ENCODE results near the gene CAMK2G. TPM values are rescaled to one million over a fixed set of nuclear protein-coding genes. Genes with fewer than 3 reads are reported as not detected.
A peak's percentile ranks its signal among the peaks of the same experiment; 100 is the strongest.

The CAMK2G gene
- total and polyA plus RNA-seq, 11 donors, result 8.0 to 18.6 (median 14.5) TPM

DNA sequence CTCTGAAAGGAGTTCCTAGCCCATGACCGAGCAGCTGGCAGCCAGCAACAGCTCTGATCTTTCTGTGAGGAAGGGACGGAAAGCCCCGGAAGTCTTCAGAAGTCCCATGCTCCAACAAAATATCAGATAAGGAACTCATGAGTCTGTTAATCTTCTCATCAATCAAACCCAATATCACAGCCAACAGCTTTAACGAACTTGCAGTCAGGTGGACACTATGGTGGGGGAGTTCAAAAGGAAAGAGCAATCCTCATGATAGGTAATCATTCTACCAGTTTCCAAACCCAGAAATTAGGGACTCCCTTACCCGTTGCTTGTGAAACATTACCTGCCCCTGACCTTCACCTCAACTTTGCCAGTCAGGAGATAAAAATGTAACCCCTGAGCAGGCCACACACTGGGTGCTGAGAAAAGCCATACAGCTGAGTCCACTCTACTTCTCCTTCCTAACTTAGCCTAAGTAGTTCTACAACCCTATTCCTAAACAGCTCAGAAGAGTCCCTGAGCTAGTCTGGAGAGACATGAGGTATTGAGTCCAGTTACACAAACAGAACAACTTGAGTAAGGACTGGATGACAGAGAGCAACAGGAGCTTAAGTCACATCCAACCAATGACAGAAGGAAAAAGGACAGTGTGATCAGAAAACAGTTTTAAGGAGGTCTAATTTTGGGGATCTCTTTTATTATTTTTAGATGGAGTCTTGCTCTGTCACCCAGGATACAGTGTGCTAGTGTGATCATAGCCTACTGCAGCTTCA, 65.1 kb downstream of the CAMK2G start:
- Histone ChIP-seq H3K4me1 (peaks cover 0 to 57% (median 16%) of the 10 kb centered on the region in 12 donors), H3K4me3 (peak overlapping the region in 1 of 12 donors; percentile 9), H3K27ac (peak overlapping the region in 1 of 12 donors; percentile 97), H3K36me3 (peaks cover 0 to 64% (median 49%) of the 10 kb centered on the region in 9 donors), H3K9me3 (no peaks in the 10 kb centered on the region), H3K27me3 (no peaks in the 10 kb centered on the region)
- no peak for DNase-seq
- no peak for ATAC-seq
- TF ChIP-seq, protein P1, sequence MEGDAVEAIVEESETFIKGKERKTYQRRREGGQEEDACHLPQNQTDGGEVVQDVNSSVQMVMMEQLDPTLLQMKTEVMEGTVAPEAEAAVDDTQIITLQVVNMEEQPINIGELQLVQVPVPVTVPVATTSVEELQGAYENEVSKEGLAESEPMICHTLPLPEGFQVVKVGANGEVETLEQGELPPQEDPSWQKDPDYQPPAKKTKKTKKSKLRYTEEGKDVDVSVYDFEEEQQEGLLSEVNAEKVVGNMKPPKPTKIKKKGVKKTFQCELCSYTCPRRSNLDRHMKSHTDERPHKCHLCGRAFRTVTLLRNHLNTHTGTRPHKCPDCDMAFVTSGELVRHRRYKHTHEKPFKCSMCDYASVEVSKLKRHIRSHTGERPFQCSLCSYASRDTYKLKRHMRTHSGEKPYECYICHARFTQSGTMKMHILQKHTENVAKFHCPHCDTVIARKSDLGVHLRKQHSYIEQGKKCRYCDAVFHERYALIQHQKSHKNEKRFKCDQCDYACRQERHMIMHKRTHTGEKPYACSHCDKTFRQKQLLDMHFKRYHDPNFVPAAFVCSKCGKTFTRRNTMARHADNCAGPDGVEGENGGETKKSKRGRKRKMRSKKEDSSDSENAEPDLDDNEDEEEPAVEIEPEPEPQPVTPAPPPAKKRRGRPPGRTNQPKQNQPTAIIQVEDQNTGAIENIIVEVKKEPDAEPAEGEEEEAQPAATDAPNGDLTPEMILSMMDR (IDR thresholded peaks at IDR 0.05), result no peak
- no peak for TF ChIP-seq POLR2A (IDR thresholded peaks at IDR 0.05)
- intact Hi-C loops (cut with DNase I), result no loop called here
- WGBS, 4 donors, result 67 to 86% (median 73%) methylated on average over 5 of the region's 5 CpGs

DNA sequence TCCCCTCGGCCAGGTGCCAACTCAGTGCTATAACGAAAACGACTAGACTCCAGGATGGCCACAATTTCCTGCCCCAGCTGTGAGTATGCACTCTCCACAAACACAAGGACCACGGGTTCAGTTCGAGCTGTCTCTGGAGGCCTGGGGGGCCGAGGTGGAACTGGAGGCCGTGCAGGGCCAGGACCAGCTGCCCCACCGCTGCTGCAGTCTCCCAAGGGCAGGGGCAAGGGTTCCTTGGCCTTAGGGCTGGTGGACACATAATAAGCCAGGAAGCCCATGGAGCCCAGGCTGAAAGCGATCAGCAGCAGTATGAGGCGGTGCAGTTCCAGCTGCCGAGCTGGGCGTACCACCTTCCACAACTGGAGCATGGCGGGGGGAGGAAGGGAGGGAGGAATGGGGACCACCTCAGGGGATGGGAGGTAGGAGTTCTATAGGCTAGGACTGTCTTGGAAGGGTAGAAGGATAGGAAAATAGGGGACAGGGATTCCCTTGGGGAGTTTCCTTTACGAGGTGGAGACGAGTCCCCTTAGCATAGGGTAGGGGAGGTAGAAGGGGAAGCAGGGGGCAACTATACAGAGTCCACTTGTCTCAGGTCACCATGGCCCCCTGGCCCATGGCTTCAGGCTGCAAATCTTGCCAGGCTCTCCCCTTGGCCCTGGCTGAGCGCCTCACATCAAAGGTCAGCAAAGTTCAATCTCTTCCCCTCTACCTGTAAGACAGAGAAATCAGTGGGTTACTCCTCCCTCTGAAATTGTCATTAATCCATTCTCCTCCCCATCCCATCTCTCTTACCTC, 66.1 kb downstream of the CAMK2G start:
- intact Hi-C loops (cut with DNase I), result no loop called here

DNA sequence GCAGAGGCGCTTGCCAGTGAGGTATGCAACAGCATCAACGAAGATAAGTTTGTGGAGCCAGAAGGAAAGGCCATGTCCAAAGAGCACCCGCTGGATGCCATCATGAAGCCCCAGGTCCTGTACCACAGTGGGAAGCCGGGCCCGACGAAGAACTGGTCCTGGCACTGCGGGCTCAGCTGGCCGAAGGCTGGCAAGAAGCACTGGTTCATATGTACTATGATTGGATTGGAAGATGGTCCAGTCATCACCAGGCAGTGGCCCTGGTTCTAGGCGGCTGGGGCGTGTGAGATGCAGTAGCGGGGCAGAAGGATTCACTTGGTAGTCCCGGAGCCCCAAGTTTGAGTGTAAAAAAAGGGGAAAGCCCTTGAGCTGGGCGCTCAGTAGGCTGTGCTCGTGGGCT, 66.9 kb downstream of the CAMK2G start:
- TF ChIP-seq, protein P1 (IDR thresholded peaks at IDR 0.05), result no peak
- TF ChIP-seq POLR2A (IDR thresholded peaks at IDR 0.05), result no peak
- no peak overlapping the region for H3K27ac ChIP-seq
- ATAC-seq (no peak), DNase-seq (no peak)
- H3K27me3 ChIP-seq, result no peaks in the 10 kb centered on the region
- H3K36me3 ChIP-seq, result peaks cover 3 to 74% (median 61%) of the 10 kb centered on the region in 9 donors
- no peak overlapping the region for H3K4me3 ChIP-seq
- intact Hi-C loops (cut with DNase I), result no loop called here
- H3K4me1 ChIP-seq, result peaks cover 0 to 60% (median 16%) of the 10 kb centered on the region in 12 donors
- WGBS, 4 donors, result 96 to 97% (median 96%) methylated on average over 14 of the region's 14 CpGs
- H3K9me3 ChIP-seq, result no peaks in the 10 kb centered on the region

More for the DNA sequence above, 66.1 kb downstream of the CAMK2G start:
- no peak overlapping the region for H3K27ac ChIP-seq
- H3K4me3 ChIP-seq, result no peak overlapping the region
- 89 to 94% (median 92%) methylated on average over 13 to 16 of the region's 16 CpGs for WGBS, 4 donors
- no peak for TF ChIP-seq POLR2A (IDR thresholded peaks at IDR 0.05)
- TF ChIP-seq, protein P1 (IDR thresholded peaks at IDR 0.05), result no peak
- no peak for ATAC-seq
- H3K27me3 ChIP-seq, result no peaks in the 10 kb centered on the region
- H3K36me3 ChIP-seq, result peaks cover 3 to 70% (median 54%) of the 10 kb centered on the region in 9 donors
- peaks cover 0 to 61% (median 16%) of the 10 kb centered on the region in 12 donors for H3K4me1 ChIP-seq
- no peak for DNase-seq
- no peaks in the 10 kb centered on the region for H3K9me3 ChIP-seq

All from heart left ventricle (tissue), 16 donors.